ENCODE data around the gene LTB4R2. TPM values are rescaled to one million over a fixed set of nuclear protein-coding genes. Genes with fewer than 3 reads are reported as not detected.
"Not testable (repeated sequence)": the region's sequence is repeated elsewhere in the genome, so short reads cannot be mapped to it uniquely, and the experiment has no call there.

LTB4R2 gene
- total RNA-seq, 1 donor: 3.5 TPM

DNA sequence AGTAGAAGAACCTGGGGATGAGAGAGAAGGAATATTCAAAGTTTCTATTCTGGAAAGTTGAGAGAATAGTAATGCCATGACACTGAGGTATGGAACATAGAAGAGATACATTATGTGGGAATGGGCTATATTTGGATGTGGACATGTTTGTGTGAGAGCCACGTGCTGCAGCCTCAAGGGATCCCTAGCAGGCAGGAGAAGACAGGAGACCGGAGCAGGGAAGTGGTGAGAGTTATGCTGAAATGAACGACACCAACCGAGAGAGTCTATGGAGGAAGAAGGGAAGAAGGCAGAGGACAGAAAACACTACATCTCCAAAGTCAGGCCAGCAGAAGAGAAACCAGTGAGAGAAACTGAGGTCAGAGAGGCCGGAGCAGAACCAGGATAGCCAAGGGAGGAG lies 39.8 kb downstream of the LTB4R2 start:
- H3K4me3 ChIP-seq (ENCODE audit: low read depth, low read length): no peak overlapping the region
- TF ChIP-seq, protein P1, sequence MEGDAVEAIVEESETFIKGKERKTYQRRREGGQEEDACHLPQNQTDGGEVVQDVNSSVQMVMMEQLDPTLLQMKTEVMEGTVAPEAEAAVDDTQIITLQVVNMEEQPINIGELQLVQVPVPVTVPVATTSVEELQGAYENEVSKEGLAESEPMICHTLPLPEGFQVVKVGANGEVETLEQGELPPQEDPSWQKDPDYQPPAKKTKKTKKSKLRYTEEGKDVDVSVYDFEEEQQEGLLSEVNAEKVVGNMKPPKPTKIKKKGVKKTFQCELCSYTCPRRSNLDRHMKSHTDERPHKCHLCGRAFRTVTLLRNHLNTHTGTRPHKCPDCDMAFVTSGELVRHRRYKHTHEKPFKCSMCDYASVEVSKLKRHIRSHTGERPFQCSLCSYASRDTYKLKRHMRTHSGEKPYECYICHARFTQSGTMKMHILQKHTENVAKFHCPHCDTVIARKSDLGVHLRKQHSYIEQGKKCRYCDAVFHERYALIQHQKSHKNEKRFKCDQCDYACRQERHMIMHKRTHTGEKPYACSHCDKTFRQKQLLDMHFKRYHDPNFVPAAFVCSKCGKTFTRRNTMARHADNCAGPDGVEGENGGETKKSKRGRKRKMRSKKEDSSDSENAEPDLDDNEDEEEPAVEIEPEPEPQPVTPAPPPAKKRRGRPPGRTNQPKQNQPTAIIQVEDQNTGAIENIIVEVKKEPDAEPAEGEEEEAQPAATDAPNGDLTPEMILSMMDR (IDR thresholded peaks at IDR 0.05; ENCODE audit: insufficient read depth, low read length): no peak
- no peak for DNase-seq (ENCODE audit: low read depth)

DNA sequence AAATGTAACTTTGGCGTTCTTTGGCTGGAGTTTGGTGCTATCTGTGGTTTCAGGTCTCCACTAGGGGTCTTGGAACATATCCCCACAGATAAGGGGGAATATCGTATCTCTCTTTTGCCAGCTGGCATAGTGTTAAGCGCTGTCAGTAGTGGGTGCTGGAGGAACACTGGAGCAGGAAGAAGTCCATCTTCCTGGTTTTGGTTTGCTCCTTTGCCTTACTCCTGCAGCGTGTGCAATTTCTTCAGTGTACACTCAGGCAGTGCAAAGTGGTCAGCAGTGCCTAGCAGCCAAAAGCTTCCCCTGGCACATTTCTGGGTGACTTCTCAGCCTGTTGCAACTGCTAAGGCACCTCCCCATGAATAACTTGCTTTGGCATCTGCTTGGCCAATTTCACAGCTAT lies 41.6 kb downstream of the LTB4R2 start:
- H3K4me3 ChIP-seq (ENCODE audit: low read depth, low read length): no peak overlapping the region
- TF ChIP-seq, protein P1 (IDR thresholded peaks at IDR 0.05; ENCODE audit: insufficient read depth, low read length): no peak
- DNase-seq (ENCODE audit: low read depth): peak; percentile 61

DNA sequence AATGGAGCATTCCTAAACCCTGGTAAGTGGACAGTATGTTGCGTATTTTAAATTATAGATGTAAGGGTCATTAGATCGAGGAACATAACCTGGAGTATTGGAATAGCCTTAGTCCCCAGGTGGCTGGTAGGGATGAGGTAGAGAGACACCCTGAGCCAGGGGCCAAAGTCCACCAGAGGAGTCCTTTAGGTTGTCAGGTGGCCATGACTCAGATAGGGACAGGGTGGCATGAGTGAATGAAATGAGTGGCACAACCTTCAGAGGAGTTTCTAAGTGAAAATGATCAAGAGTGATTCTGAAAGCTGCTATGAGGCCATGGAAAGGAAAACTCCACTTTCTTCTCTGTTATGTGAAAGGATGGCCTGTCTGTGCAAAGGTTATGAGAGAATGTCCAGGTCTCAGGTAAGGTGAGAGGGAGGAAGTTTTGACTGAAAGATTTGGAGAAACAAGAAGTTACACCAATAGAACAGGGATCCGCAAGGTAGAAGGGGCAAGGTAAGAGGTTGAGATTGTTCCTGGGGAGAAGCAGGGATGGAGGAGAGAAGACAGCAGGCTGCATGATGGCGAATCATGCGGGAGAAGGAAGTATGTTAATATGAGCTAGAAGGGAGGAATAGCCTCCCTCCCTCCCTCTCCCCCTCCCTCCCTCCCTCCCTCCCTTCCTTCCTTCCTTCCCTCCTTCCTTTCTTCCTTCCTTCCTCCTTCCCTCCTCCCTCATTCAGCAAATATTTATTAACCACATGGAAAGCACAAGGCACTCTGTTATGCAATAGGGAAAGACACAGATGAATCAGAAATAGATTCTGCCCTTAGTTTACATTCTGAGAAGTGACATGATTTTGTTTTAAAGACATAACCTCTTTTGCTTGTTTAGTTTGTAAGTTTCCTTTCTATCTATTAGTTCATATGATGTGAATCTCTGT lies 43.9 kb downstream of the LTB4R2 start:
- H3K4me3 ChIP-seq (ENCODE audit: low read depth, low read length): no peak overlapping the region
- DNase-seq (ENCODE audit: low read depth): peak; percentile 65
- TF ChIP-seq, protein P1 (IDR thresholded peaks at IDR 0.05; ENCODE audit: insufficient read depth, low read length): no peak

DNA sequence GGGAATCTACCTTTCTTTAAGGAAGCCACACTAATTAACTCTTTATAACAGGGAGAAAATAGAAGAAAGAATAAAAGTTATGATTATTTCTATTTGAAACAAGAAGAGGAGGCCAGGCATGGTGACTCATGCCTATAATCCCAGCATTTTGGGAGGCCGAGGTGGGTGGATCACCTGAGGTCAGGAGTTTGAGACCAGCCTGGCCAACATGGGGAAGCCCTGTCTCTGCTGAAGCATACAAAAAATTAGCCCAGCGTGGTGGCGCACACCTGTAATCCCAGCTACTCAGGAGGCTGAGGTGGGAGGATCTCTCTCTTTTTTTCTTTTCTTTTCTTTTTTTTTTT lies 44.5 kb downstream of the LTB4R2 start:
- not testable (repeated sequence) for DNase-seq (ENCODE audit: low read depth); H3K4me3 ChIP-seq (ENCODE audit: low read depth, low read length)

DNA sequence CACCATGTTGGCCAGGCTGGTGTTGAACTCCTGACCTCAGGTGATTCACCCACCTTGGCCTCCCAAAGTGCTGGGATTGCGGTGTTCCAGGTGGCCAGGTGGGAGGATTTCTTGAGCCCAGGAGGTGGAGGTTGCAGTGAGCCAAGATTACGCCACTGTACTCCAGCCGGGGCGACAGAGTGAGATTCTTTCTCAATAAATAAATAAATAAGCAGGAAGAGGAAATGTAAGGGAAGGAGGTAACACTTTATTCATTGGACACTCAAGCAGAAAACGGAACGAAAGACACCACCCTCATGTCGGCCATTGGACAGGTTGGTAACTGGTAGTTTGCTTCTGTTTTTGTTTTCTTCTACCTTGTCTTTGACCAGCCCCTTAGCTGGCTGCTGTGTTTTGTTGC lies 45.1 kb downstream of the LTB4R2 start:
- no peak overlapping the region for H3K4me3 ChIP-seq (ENCODE audit: low read depth, low read length)
- DNase-seq (ENCODE audit: low read depth): no peak
- TF ChIP-seq, protein P1 (IDR thresholded peaks at IDR 0.05; ENCODE audit: insufficient read depth, low read length): no peak

DNA sequence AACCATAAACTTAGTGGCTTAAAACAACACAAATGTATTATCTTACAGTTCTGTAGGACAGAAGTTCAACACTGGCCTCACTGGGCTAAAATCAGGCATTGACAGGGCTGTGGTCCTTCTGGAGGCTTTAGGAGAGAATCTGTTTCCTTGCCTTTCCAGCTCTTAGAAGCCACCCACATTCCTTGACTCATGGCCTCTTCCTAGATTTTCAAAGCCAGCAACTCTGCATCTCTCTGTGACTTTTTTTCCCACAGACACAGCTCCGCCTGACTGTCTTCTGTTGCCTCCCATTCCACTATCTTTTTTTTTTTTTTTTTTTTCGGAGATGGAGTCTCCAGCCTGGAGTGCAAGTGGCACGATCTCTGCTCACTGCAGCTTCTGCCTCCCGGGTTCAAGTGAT lies 46.3 kb downstream of the LTB4R2 start:
- DNase-seq (ENCODE audit: low read depth): no peak
- TF ChIP-seq, protein P1 (IDR thresholded peaks at IDR 0.05; ENCODE audit: insufficient read depth, low read length): no peak
- H3K4me3 ChIP-seq (ENCODE audit: low read depth, low read length): no peak overlapping the region

DNA sequence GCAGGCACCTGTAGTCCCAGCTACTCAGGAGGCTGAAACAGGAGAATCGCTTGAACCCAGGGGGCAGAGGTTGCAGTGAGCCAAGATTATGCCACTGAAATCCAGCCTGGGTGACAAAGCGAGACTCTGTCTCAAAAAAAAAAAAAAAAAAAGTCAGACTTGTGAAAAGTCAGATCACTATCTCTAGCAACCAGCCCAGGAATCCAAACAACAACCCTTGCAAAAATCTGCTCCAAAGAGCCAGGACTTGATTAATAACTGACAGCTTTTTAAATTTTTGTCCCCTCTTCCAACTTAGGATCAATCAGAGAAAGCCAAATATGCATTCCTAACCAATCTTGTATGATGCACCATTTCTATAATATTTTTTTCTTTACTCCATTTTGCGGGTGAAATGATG lies 50.3 kb downstream of the LTB4R2 start:
- TF ChIP-seq, protein P1 (IDR thresholded peaks at IDR 0.05; ENCODE audit: insufficient read depth, low read length): no peak
- no peak for DNase-seq (ENCODE audit: low read depth)
- H3K4me3 ChIP-seq (ENCODE audit: low read depth, low read length): no peak overlapping the region

All from fibroblast of the aortic adventitia (primary cell).